ENCODE data around the gene PPIL4. TPM values are rescaled to one million over a fixed set of nuclear protein-coding genes. Genes with fewer than 3 reads are reported as not detected.

PPIL4 gene
- total RNA-seq, 1 experiment from 2014 or later = 27.7 TPM

DNA sequence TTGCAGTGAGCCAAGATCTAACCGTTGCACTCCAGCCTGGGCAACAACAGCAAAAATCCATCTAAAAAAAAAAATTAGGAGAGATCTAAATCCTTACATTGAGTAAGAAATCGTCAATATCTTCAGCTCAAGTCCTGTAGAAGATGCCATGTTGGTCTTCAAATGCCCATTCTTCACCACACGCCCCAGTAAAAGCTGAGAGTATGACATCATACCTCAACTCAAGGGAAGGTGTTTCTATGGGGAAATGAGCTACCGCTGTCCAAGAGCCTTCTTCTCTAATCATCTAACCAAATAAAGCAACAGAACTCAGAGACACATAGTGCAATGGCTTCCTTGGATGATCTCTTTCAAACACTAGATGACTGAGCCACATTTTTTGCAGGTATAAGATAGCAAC is 58.5 kb downstream of the PPIL4 start:
- ChIA-PET CTCF (interaction anchor here (1.1 to 1.8 kb wide), 2 partner anchors 13 to 55 kb away, joined by 3 to 4 read pairs; no protein-coding TSS in a partner anchor), POLR2A (no interaction called here)
- no peak overlapping the region for H3K4me3 Mint-ChIP-seq
- no peak for TF ChIP-seq SP1 (CRISPR knock-in tag; conservative IDR thresholded peaks at IDR 0.05)
- DNase-seq (ENCODE audit: low spot score) = no peak
- H3K4me1 Mint-ChIP-seq = peaks cover 10% of the 10 kb centered on the region
- H3K9me3 Mint-ChIP-seq = no peaks in the 10 kb centered on the region
- no peak overlapping the region for H3K27ac Mint-ChIP-seq
- H3K27me3 Mint-ChIP-seq (ENCODE audit: low read depth) = no peaks in the 10 kb centered on the region
- ATAC-seq = no peak
- H3K36me3 Mint-ChIP-seq = no peaks in the 10 kb centered on the region

DNA sequence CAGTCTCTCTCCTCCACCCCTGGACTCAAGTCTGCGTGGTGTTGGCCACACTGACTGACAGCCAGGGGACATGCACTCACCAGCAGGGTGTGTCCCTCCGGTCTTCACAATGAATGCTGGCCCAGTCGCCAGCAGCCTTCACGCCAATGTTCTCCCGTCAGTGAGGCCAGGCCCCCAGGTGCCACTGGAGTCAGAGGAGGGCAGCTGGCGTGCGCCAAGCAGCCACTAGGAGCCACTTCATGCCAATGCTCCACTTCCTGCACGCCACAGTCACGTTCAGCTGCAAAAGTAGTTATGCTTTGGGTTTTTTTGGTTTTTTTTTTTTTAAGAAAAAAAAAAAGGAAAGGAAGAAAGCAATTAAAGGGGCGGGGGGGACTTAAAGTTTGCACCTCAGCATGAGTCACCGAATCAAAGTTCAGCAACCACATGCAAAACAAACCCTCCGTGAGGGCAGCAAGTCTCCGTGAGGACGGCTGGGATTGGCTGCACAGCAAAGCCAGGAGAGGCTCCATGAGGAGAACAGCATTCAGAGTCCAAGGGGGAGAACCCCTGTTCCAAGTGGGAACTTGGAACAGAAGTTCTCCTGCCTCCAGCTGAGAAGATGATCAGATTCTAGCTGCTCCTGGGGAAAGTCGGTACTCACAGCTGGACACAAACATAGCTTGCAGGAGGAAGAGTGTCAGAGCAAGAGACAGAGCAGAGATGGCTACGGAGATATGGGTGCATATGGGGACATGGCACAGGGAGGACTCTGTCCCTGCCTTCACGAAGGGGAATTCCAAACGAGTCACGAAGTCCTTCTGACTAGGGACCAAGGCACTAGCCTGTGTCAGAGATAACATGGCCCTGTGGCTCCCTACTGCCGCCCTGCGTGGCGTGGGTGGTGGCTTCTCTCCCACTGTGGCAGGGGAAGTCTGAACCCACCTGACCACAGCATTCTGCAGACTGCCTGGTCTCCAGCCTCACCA is 60.8 kb downstream of the PPIL4 start, which contains the start of gene ZC3H12D:
Gene ZC3H12D (minus strand): TSS at position 282 of the 968 bp plus-strand sequence. CDS start 10,471 bp downstream, outside the sequence.
- CTCF ChIA-PET = interaction anchor here (1.0 kb wide), 1 partner anchor 11 kb away, joined by 5 read pairs; no protein-coding TSS in a partner anchor
- Mint-ChIP-seq H3K27ac (no peak within 1 kb of the TSS; the same call in 1 of the 2 replicates), H3K36me3 (no peaks in the 10 kb centered on the region), H3K27me3 (ENCODE audit: low read depth) (no peaks in the 10 kb centered on the region), H3K4me3 (no peak within 1 kb of the TSS), H3K9me3 (no peaks in the 10 kb centered on the region), H3K4me1 (peaks cover 16% of the 10 kb centered on the region)
- DNase-seq (ENCODE audit: low spot score) = no peak
- ATAC-seq = peak; percentile 60
- POLR2A ChIA-PET = no interaction called here
- no peak for TF ChIP-seq NFATC4 (CRISPR knock-in tag; IDR thresholded peaks at IDR 0.05)
- TF ChIP-seq, protein P1, sequence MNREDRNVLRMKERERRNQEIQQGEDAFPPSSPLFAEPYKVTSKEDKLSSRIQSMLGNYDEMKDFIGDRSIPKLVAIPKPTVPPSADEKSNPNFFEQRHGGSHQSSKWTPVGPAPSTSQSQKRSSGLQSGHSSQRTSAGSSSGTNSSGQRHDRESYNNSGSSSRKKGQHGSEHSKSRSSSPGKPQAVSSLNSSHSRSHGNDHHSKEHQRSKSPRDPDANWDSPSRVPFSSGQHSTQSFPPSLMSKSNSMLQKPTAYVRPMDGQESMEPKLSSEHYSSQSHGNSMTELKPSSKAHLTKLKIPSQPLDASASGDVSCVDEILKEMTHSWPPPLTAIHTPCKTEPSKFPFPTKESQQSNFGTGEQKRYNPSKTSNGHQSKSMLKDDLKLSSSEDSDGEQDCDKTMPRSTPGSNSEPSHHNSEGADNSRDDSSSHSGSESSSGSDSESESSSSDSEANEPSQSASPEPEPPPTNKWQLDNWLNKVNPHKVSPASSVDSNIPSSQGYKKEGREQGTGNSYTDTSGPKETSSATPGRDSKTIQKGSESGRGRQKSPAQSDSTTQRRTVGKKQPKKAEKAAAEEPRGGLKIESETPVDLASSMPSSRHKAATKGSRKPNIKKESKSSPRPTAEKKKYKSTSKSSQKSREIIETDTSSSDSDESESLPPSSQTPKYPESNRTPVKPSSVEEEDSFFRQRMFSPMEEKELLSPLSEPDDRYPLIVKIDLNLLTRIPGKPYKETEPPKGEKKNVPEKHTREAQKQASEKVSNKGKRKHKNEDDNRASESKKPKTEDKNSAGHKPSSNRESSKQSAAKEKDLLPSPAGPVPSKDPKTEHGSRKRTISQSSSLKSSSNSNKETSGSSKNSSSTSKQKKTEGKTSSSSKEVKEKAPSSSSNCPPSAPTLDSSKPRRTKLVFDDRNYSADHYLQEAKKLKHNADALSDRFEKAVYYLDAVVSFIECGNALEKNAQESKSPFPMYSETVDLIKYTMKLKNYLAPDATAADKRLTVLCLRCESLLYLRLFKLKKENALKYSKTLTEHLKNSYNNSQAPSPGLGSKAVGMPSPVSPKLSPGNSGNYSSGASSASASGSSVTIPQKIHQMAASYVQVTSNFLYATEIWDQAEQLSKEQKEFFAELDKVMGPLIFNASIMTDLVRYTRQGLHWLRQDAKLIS (CRISPR knock-in tag; IDR thresholded peaks at IDR 0.05; ENCODE audit: borderline replicate concordance) = no peak
- TF ChIP-seq GABPB1 (CRISPR knock-in tag; IDR thresholded peaks at IDR 0.05) = peak; percentile 17; the same call in 1 of the 2 replicates

DNA sequence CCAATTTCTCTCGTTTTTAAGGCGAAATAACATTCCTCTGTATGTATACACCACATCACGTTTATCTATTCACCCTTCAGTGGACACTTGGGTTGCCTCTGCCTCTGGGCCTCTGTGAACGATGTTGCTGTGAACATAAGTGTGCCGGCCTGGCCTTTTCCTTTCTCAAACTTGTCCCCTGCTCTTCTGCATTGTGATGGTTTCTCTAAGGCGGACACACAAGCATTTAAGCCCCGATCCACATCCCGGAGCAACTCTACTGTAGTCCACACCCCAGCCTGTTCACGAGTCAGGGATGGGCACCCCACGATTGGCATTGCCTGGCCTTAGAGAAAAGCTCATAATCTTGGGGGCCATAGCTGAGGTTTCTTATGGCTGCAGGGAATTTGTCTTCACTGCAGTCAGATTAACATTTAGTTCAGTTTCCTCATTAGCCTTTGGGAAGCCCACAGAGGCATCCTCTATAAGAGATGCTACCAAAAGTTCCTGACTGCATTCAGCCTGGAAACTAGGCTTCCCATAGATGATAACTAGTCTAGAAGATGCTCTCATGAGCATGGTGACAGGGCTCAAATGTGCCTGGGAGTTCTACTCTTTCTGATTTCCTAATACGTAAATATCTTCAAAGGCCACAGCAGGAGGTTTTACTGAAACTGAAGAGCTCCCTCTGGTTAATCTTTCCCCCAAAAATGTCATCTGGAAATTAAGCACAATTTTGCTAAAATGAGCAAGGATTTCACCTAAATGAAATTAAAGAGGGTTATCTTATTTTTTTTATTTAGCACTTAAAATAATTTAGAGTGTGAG is 61.8 kb downstream of the PPIL4 start:
- CTCF ChIA-PET = interaction anchor here (1.0 kb wide), 1 partner anchor 11 kb away, joined by 5 read pairs; no protein-coding TSS in a partner anchor
- TF ChIP-seq FOXP1 (CRISPR knock-in tag; IDR thresholded peaks at IDR 0.05; ENCODE audit: borderline replicate concordance) (no peak), ESRRA (CRISPR knock-in tag; IDR thresholded peaks at IDR 0.05; ENCODE audit: borderline replicate concordance) (no peak), ZBTB21 (CRISPR knock-in tag; IDR thresholded peaks at IDR 0.05; ENCODE audit: borderline replicate concordance) (no peak), SOX15 (CRISPR knock-in tag; IDR thresholded peaks at IDR 0.05) (no peak), ZNF416 (CRISPR knock-in tag; IDR thresholded peaks at IDR 0.05) (no peak), NFYB (CRISPR knock-in tag; conservative IDR thresholded peaks at IDR 0.05; ENCODE audit: low read depth) (no peak), ZNF219 (CRISPR knock-in tag; IDR thresholded peaks at IDR 0.05; ENCODE audit: borderline replicate concordance) (no peak), IRF2 (CRISPR knock-in tag; IDR thresholded peaks at IDR 0.05; ENCODE audit: borderline replicate concordance, low read depth) (no peak), MYBL2 (CRISPR knock-in tag; IDR thresholded peaks at IDR 0.05) (no peak), SP1 (CRISPR knock-in tag; conservative IDR thresholded peaks at IDR 0.05) (no peak)
- TF ChIP-seq, protein P2, sequence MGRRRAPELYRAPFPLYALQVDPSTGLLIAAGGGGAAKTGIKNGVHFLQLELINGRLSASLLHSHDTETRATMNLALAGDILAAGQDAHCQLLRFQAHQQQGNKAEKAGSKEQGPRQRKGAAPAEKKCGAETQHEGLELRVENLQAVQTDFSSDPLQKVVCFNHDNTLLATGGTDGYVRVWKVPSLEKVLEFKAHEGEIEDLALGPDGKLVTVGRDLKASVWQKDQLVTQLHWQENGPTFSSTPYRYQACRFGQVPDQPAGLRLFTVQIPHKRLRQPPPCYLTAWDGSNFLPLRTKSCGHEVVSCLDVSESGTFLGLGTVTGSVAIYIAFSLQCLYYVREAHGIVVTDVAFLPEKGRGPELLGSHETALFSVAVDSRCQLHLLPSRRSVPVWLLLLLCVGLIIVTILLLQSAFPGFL (CRISPR knock-in tag; IDR thresholded peaks at IDR 0.05; ENCODE audit: borderline replicate concordance) = no peak
- TF ChIP-seq, protein P3, sequence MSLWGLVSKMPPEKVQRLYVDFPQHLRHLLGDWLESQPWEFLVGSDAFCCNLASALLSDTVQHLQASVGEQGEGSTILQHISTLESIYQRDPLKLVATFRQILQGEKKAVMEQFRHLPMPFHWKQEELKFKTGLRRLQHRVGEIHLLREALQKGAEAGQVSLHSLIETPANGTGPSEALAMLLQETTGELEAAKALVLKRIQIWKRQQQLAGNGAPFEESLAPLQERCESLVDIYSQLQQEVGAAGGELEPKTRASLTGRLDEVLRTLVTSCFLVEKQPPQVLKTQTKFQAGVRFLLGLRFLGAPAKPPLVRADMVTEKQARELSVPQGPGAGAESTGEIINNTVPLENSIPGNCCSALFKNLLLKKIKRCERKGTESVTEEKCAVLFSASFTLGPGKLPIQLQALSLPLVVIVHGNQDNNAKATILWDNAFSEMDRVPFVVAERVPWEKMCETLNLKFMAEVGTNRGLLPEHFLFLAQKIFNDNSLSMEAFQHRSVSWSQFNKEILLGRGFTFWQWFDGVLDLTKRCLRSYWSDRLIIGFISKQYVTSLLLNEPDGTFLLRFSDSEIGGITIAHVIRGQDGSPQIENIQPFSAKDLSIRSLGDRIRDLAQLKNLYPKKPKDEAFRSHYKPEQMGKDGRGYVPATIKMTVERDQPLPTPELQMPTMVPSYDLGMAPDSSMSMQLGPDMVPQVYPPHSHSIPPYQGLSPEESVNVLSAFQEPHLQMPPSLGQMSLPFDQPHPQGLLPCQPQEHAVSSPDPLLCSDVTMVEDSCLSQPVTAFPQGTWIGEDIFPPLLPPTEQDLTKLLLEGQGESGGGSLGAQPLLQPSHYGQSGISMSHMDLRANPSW (CRISPR knock-in tag; conservative IDR thresholded peaks at IDR 0.05; ENCODE audit: low read depth) = no peak
- TF ChIP-seq, protein P4, sequence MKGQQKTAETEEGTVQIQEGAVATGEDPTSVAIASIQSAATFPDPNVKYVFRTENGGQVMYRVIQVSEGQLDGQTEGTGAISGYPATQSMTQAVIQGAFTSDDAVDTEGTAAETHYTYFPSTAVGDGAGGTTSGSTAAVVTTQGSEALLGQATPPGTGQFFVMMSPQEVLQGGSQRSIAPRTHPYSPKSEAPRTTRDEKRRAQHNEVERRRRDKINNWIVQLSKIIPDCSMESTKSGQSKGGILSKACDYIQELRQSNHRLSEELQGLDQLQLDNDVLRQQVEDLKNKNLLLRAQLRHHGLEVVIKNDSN (CRISPR knock-in tag; IDR thresholded peaks at IDR 0.05) = no peak
- TF ChIP-seq, protein P5, sequence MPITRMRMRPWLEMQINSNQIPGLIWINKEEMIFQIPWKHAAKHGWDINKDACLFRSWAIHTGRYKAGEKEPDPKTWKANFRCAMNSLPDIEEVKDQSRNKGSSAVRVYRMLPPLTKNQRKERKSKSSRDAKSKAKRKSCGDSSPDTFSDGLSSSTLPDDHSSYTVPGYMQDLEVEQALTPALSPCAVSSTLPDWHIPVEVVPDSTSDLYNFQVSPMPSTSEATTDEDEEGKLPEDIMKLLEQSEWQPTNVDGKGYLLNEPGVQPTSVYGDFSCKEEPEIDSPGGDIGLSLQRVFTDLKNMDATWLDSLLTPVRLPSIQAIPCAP (CRISPR knock-in tag; IDR thresholded peaks at IDR 0.05) = no peak

More for the DNA sequence above, 61.8 kb downstream of the PPIL4 start:
- Mint-ChIP-seq H3K36me3 (no peaks in the 10 kb centered on the region), H3K27me3 (ENCODE audit: low read depth) (no peaks in the 10 kb centered on the region), H3K9me3 (no peaks in the 10 kb centered on the region), H3K4me3 (no peak overlapping the region), H3K4me1 (peaks cover 16% of the 10 kb centered on the region), H3K27ac (no peak overlapping the region)
- POLR2A ChIA-PET = no interaction called here
- ATAC-seq = no peak
- no peak for DNase-seq (ENCODE audit: low spot score)

Data from WTC11 (cell line).